GM12873 (cell line): ENCODE data around the gene SNX20.

Experiments
- CTCF ChIP-seq: IDR thresholded peaks from 2 replicates; pipeline ENCODE4 v1.5.1; 2012; ENCODE audit warnings: low read depth, mild to moderate bottlenecking, moderate library complexity, low read length, control low read depth; ENCODE audit not compliant: insufficient read depth; ENCODE audit errors: missing control alignments

The SNX20 gene

GRCh38 chr16:50651835-50652438, 29.2 kb downstream of the SNX20 start:
- no peak for TF ChIP-seq CTCF

GRCh38 chr16:50646345-50646744, 34.8 kb downstream of the SNX20 start:
- no peak for TF ChIP-seq CTCF

GRCh38 chr16:50645563-50646220, 35.4 kb downstream of the SNX20 start:
- TF ChIP-seq CTCF: no peak

- TF ChIP-seq CTCF: peak; percentile 63
Observed at GRCh38 chr16:50644729-50645128, 36.4 kb downstream of the SNX20 start.

GRCh38 chr16:50644245-50644644, 36.9 kb downstream of the SNX20 start:
- TF ChIP-seq CTCF: no peak

- no peak for TF ChIP-seq CTCF
Observed at GRCh38 chr16:50643192-50643591, 37.9 kb downstream of the SNX20 start.

- no peak for TF ChIP-seq CTCF
Observed at GRCh38 chr16:50642349-50642748, 38.8 kb downstream of the SNX20 start.
